ENCODE measurements around the gene SORCS2. TPM values are rescaled to one million over a fixed set of nuclear protein-coding genes. Genes with fewer than 3 reads are reported as not detected.

SORCS2 gene
- polyA plus RNA-seq, 1 donor from 2014 or later = 1.0 TPM

- Histone ChIP-seq H3K9me2 (ENCODE audit: insufficient read depth, low read length) (no peaks in the 10 kb centered on the region), H3K4me2 (ENCODE audit: low read length) (no peak overlapping the region), H3K4me3 (ENCODE audit: low read length) (no peak overlapping the region), H3K9ac (ENCODE audit: low read length) (no peak overlapping the region), H3K9me3 (ENCODE audit: low read length) (no peaks in the 10 kb centered on the region), H3K79me2 (replicated peaks; ENCODE audit: insufficient read depth, low read length) (no peaks in the 10 kb centered on the region), H3K36me3 (ENCODE audit: insufficient read depth, low read length) (no peaks in the 10 kb centered on the region), H4K20me1 (ENCODE audit: insufficient read depth) (no peaks in the 10 kb centered on the region), H3K27ac (ENCODE audit: low read length) (no peak overlapping the region), H3F3A (ENCODE audit: insufficient read depth, low read length, poor library complexity, severe bottlenecking) (no peaks in the 10 kb centered on the region), H3K27me3 (ENCODE audit: insufficient read depth, low read depth, low read length) (no peaks in the 10 kb centered on the region), H2AFZ (ENCODE audit: low read depth, low read length) (no peak overlapping the region)
- TF ChIP-seq, protein P1, sequence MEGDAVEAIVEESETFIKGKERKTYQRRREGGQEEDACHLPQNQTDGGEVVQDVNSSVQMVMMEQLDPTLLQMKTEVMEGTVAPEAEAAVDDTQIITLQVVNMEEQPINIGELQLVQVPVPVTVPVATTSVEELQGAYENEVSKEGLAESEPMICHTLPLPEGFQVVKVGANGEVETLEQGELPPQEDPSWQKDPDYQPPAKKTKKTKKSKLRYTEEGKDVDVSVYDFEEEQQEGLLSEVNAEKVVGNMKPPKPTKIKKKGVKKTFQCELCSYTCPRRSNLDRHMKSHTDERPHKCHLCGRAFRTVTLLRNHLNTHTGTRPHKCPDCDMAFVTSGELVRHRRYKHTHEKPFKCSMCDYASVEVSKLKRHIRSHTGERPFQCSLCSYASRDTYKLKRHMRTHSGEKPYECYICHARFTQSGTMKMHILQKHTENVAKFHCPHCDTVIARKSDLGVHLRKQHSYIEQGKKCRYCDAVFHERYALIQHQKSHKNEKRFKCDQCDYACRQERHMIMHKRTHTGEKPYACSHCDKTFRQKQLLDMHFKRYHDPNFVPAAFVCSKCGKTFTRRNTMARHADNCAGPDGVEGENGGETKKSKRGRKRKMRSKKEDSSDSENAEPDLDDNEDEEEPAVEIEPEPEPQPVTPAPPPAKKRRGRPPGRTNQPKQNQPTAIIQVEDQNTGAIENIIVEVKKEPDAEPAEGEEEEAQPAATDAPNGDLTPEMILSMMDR (IDR thresholded peaks at IDR 0.05; ENCODE audit: poor library complexity, severe bottlenecking) = no peak
Observed at GRCh38 chr4:7735395-7735794, 543.1 kb downstream of the SORCS2 start.

GRCh38 chr4:7735961-7736360 lies 543.6 kb downstream of the SORCS2 start:
- Histone ChIP-seq H3K36me3 (ENCODE audit: insufficient read depth, low read length) (no peaks in the 10 kb centered on the region), H3F3A (ENCODE audit: insufficient read depth, low read length, poor library complexity, severe bottlenecking) (no peaks in the 10 kb centered on the region), H3K9me2 (ENCODE audit: insufficient read depth, low read length) (no peaks in the 10 kb centered on the region), H3K9ac (ENCODE audit: low read length) (no peak overlapping the region), H3K4me3 (ENCODE audit: low read length) (no peak overlapping the region), H3K9me3 (ENCODE audit: low read length) (no peaks in the 10 kb centered on the region), H3K27me3 (ENCODE audit: insufficient read depth, low read depth, low read length) (no peaks in the 10 kb centered on the region), H3K27ac (ENCODE audit: low read length) (no peak overlapping the region), H4K20me1 (ENCODE audit: insufficient read depth) (no peaks in the 10 kb centered on the region), H2AFZ (ENCODE audit: low read depth, low read length) (no peak overlapping the region), H3K79me2 (replicated peaks; ENCODE audit: insufficient read depth, low read length) (no peaks in the 10 kb centered on the region), H3K4me2 (ENCODE audit: low read length) (no peak overlapping the region)
- TF ChIP-seq MXI1 (conservative IDR thresholded peaks at IDR 0.05; ENCODE audit: poor library complexity, severe bottlenecking) (no peak), RAD21 (conservative IDR thresholded peaks at IDR 0.05) (no peak), TAF1 (IDR thresholded peaks at IDR 0.05; ENCODE audit: low read depth) (no peak), EZH2 (IDR thresholded peaks at IDR 0.05; ENCODE audit: borderline replicate concordance, insufficient read depth, low read length, poor library complexity, severe bottlenecking) (no peak), SMC3 (conservative IDR thresholded peaks at IDR 0.05; ENCODE audit: poor library complexity) (no peak), EP300 (conservative IDR thresholded peaks at IDR 0.05; ENCODE audit: poor library complexity, severe bottlenecking) (no peak), POLR2AphosphoS5 (IDR thresholded peaks at IDR 0.05) (no peak)
- TF ChIP-seq, protein P2, sequence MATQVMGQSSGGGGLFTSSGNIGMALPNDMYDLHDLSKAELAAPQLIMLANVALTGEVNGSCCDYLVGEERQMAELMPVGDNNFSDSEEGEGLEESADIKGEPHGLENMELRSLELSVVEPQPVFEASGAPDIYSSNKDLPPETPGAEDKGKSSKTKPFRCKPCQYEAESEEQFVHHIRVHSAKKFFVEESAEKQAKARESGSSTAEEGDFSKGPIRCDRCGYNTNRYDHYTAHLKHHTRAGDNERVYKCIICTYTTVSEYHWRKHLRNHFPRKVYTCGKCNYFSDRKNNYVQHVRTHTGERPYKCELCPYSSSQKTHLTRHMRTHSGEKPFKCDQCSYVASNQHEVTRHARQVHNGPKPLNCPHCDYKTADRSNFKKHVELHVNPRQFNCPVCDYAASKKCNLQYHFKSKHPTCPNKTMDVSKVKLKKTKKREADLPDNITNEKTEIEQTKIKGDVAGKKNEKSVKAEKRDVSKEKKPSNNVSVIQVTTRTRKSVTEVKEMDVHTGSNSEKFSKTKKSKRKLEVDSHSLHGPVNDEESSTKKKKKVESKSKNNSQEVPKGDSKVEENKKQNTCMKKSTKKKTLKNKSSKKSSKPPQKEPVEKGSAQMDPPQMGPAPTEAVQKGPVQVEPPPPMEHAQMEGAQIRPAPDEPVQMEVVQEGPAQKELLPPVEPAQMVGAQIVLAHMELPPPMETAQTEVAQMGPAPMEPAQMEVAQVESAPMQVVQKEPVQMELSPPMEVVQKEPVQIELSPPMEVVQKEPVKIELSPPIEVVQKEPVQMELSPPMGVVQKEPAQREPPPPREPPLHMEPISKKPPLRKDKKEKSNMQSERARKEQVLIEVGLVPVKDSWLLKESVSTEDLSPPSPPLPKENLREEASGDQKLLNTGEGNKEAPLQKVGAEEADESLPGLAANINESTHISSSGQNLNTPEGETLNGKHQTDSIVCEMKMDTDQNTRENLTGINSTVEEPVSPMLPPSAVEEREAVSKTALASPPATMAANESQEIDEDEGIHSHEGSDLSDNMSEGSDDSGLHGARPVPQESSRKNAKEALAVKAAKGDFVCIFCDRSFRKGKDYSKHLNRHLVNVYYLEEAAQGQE (IDR thresholded peaks at IDR 0.05; ENCODE audit: borderline replicate concordance) = no peak
- TF ChIP-seq, protein P1 (IDR thresholded peaks at IDR 0.05; ENCODE audit: poor library complexity, severe bottlenecking) = no peak

Measured in neural cell (in vitro differentiated cells).